Peyer's patch (tissue), 4 donors: ENCODE measurements around the gene SCFD2. TPM values are rescaled to one million over a fixed set of nuclear protein-coding genes. Genes with fewer than 3 reads are reported as not detected.

Source experiments
- DNase-seq, 3 donors: peaks; one replicate each; pipeline ENCODE4 v3.0.0-alpha.2; 2017 to 2019
- H3K27ac ChIP-seq, 4 donors: fragments of 200-600 bp; sonication (generic); one replicate each; pipeline ENCODE4 v1.5.1; 2016 to 2019
- H3K27me3 ChIP-seq, 2 donors: fragments of 200-600 bp; sonication (generic); one replicate each; pipeline ENCODE4 v1.5.1; 2019
- H3K36me3 ChIP-seq, 3 donors: fragments of 200-600 bp; sonication (generic); one replicate each; pipeline ENCODE4 v1.5.1; 2016 to 2019
- H3K4me1 ChIP-seq, 4 donors: fragments of 200-600 bp; sonication (generic); one replicate each; pipeline ENCODE4 v1.5.1; 2016 to 2019
- H3K4me3 ChIP-seq, 4 donors: fragments of 200-600 bp; sonication (generic); 1 replicate in 3 of 4; 2 replicates in 1 of 4; pipeline ENCODE4 v1.5.1; 2016 to 2019; ENCODE audit warnings: mild to moderate bottlenecking in 1 of 4
- H3K9me3 ChIP-seq, 4 donors: fragments of 200-600 bp; sonication (generic); one replicate each; pipeline ENCODE4 v1.5.1; 2016 to 2019; ENCODE audit warnings: mild to moderate bottlenecking in 1 of 4
- POLR2A ChIP-seq, 2 donors: fragments of 450-650 bp; IDR thresholded peaks; one replicate each; pipeline ENCODE4 v1.5.1; 2017; ENCODE audit warnings: antibody characterized with exemption in 2 of 2, mild to moderate bottlenecking in 2 of 2, moderate library complexity in 2 of 2
- total RNA-seq, 4 donors: library from RNA; depleted of rRNA; stranded (reverse); fragments of >200 nt; gene quantifications; one replicate each; pipeline ENCODE4 v1.1.0, GENCODE V29; 2016
- TF ChIP-seq, protein P1 (sequence below), 6 experiments: fragments of 450-650 bp in 4 of 6; fragments of 200-600 bp in 2 of 6; sonication (generic) in 1 of 6; IDR thresholded peaks; one replicate each; pipeline ENCODE4 v1.5.1; 2017 to 2019; ENCODE audit warnings: antibody characterized with exemption in 6 of 6, mild to moderate bottlenecking in 3 of 6, moderate library complexity in 1 of 6

Gene SCFD2
- total RNA-seq, 4 donors from 2014 or later = 17.3 to 165 (median 30.1) TPM

- TF ChIP-seq POLR2A (IDR thresholded peaks at IDR 0.05) = no peak
- Histone ChIP-seq H3K27ac (no peak overlapping the region), H3K36me3 (no peaks in the 10 kb centered on the region), H3K27me3 (no peaks in the 10 kb centered on the region), H3K4me1 (peaks cover 0 to 13% (median 4%) of the 10 kb centered on the region in 4 donors), H3K9me3 (no peaks in the 10 kb centered on the region), H3K4me3 (no peak overlapping the region)
- DNase-seq = no peak
Observed at GRCh38 chr4:52860361-52860760, 505.5 kb downstream of the SCFD2 start.

DNA sequence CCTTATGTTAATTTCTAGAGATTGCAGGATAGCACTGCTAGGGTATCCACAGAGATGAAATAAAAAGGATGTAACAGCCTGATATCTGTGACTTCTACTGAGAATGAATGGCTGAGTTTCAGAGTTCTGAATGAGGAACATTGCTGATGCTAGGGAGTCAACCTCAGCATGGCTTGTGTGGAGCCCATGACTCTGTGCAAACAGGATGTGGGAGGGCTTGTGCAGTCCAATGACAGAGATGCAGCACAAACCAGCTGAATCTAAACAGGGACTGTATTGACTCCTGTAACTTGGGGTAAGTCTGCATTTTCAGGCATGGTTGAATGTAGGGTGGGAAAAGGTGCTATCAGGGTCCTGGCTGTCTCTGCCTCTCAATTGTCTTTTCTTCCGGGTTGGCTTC, 509.1 kb downstream of the SCFD2 start:
- H3K27ac ChIP-seq = no peak overlapping the region
- TF ChIP-seq, protein P1, sequence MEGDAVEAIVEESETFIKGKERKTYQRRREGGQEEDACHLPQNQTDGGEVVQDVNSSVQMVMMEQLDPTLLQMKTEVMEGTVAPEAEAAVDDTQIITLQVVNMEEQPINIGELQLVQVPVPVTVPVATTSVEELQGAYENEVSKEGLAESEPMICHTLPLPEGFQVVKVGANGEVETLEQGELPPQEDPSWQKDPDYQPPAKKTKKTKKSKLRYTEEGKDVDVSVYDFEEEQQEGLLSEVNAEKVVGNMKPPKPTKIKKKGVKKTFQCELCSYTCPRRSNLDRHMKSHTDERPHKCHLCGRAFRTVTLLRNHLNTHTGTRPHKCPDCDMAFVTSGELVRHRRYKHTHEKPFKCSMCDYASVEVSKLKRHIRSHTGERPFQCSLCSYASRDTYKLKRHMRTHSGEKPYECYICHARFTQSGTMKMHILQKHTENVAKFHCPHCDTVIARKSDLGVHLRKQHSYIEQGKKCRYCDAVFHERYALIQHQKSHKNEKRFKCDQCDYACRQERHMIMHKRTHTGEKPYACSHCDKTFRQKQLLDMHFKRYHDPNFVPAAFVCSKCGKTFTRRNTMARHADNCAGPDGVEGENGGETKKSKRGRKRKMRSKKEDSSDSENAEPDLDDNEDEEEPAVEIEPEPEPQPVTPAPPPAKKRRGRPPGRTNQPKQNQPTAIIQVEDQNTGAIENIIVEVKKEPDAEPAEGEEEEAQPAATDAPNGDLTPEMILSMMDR (IDR thresholded peaks at IDR 0.05) = no peak
- no peak for TF ChIP-seq POLR2A (IDR thresholded peaks at IDR 0.05)
- H3K4me3 ChIP-seq = no peak overlapping the region
- no peak for DNase-seq
- H3K9me3 ChIP-seq = no peaks in the 10 kb centered on the region
- no peaks in the 10 kb centered on the region for H3K27me3 ChIP-seq
- H3K4me1 ChIP-seq = peaks cover 0 to 5% (median 1%) of the 10 kb centered on the region in 4 donors
- H3K36me3 ChIP-seq = no peaks in the 10 kb centered on the region

- no peak overlapping the region for H3K27ac ChIP-seq
- H3K9me3 ChIP-seq = no peaks in the 10 kb centered on the region
- H3K27me3 ChIP-seq = no peaks in the 10 kb centered on the region
- H3K4me3 ChIP-seq = no peak overlapping the region
- no peak for DNase-seq
- H3K4me1 ChIP-seq = no peaks in the 10 kb centered on the region
- H3K36me3 ChIP-seq = no peaks in the 10 kb centered on the region
- TF ChIP-seq, protein P1 (IDR thresholded peaks at IDR 0.05) = no peak
- TF ChIP-seq POLR2A (IDR thresholded peaks at IDR 0.05) = no peak
Observed at GRCh38 chr4:52853351-52853750, 512.5 kb downstream of the SCFD2 start.

DNA sequence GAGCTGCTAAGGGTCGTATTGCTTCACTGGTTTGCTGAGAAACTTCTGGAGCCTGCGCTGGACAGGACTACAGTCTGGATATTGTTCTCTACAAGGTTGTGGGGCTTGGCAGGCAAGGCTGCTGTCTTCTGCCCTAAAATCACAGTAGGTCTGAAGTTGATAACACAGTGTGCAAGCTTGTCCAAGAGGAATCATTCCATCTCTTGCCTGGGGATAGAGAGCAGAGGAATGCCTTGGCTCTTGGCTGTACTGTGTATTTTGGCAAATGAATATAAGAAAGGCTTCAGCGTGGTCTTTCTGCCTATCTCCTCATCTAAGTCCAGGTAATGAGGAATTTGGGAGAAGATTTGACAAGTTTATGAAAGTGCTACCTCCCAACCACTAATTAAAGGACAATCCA, 513.1 kb downstream of the SCFD2 start:
- DNase-seq = no peak
- no peaks in the 10 kb centered on the region for H3K9me3 ChIP-seq
- no peak for TF ChIP-seq POLR2A (IDR thresholded peaks at IDR 0.05)
- TF ChIP-seq, protein P1 (IDR thresholded peaks at IDR 0.05) = no peak
- H3K4me1 ChIP-seq = no peaks in the 10 kb centered on the region
- H3K4me3 ChIP-seq = no peak overlapping the region
- no peaks in the 10 kb centered on the region for H3K36me3 ChIP-seq
- H3K27me3 ChIP-seq = no peaks in the 10 kb centered on the region
- no peak overlapping the region for H3K27ac ChIP-seq

DNA sequence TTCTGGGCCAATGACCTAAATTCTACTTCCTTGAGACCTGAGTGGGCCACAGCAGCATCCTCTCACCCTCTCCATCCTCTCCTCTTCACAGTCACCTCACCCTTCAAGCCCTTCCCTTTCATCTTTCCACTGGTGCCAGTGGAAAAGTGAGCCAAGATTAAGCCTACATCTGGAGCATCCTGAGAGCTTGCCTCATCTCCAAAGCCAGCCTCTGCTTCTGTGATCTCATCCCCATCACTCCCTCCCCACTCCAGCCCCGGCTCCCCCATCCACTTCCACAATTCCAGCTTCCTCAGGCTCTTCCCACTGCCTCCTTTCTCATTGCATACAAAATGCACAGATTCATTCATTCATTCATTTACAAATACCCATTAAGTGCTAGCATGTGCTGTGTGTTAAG, 513.8 kb downstream of the SCFD2 start:
- H3K27ac ChIP-seq = no peak overlapping the region
- DNase-seq = no peak
- no peak overlapping the region for H3K4me3 ChIP-seq
- H3K4me1 ChIP-seq = no peaks in the 10 kb centered on the region
- TF ChIP-seq, protein P1 (IDR thresholded peaks at IDR 0.05) = no peak
- TF ChIP-seq POLR2A (IDR thresholded peaks at IDR 0.05) = no peak
- H3K9me3 ChIP-seq = no peaks in the 10 kb centered on the region
- H3K27me3 ChIP-seq = no peaks in the 10 kb centered on the region
- no peaks in the 10 kb centered on the region for H3K36me3 ChIP-seq

DNA sequence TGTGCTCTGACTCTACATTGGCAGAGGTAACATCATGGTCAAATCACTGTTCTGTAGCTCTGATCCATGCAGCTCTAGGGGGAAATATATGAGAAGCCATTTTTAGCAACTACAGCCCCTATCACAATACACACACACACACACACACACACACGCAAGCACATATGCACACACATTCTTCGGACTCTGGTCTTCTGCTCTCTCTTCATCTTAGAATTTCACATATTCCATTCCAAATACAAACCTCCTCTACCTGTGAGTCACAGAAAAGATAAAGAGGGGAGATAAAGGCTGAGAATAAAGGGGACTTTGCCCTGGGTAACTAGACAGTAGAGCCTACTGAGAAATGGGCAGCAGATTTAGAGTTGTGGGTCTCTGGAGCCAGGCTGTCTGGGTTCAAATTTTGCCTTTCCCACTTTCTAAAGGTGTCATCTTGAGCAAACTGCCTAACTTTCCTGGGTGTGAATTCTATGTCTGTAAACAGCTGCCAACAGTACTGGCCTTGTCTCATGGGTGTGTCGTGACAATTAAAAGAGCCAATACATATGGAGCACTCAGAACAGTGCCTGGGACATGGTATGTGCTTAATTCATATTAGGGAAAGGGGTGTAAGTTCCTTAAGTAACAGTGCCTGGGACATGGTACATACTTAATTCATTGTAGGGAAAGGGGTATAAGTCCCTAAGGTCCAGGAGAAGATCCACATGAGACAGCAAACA, 515.3 kb downstream of the SCFD2 start:
- Histone ChIP-seq H3K27me3 (no peaks in the 10 kb centered on the region), H3K27ac (no peak overlapping the region), H3K4me1 (no peaks in the 10 kb centered on the region), H3K36me3 (no peaks in the 10 kb centered on the region), H3K4me3 (no peak overlapping the region), H3K9me3 (no peaks in the 10 kb centered on the region)
- TF ChIP-seq POLR2A (IDR thresholded peaks at IDR 0.05) = no peak
- TF ChIP-seq, protein P1 (IDR thresholded peaks at IDR 0.05) = no peak
- DNase-seq = no peak
